ENCODE measurements around the gene SLC38A1. TPM values are rescaled to one million over a fixed set of nuclear protein-coding genes. Genes with fewer than 3 reads are reported as not detected.

SLC38A1 gene
- polyA plus RNA-seq, 1 of the 3 experiments (the other 2 are of a cell fraction) = 20.7 TPM

DNA sequence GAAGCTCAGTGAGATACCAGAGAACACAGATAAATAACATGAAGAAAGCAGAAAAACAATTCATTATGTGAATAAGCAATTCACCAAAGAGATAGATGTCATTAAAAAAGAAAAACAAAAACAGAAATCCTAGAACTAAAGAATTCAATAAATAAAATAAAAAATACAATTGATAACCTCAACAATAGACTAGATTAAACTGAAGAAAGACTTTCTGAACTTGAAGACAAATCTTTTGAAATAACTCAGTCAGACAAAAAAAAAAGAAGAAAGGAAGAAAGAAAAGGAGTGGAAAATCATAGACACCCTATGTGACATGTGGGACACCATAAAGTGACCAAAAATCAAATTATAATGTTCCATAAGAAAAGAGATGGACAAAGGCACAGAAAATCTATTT lies 14.0 kb upstream of the SLC38A1 start:
- no peak overlapping the region for H3K4me3 ChIP-seq (ENCODE audit: low read depth in 2 of 2, low read length in 1 of 2)
- H3K36me3 ChIP-seq (replicated peaks in 1 of 2; ENCODE audit: control insufficient read depth in 1 of 2, insufficient read depth in 2 of 2, low read length in 1 of 2) = no peaks in the 10 kb centered on the region
- H3F3A ChIP-seq (replicated peaks; ENCODE audit: insufficient read depth) = no peaks in the 10 kb centered on the region
- POLR2A ChIA-PET = no interaction called here
- no peak overlapping the region for H2AFZ ChIP-seq (ENCODE audit: low read depth)
- no peaks in the 10 kb centered on the region for H3K79me2 ChIP-seq (ENCODE audit: insufficient read depth)
- H3K4me1 ChIP-seq (ENCODE audit: control insufficient read depth in 1 of 2, insufficient read depth in 2 of 2, low read depth in 1 of 2, low read length in 1 of 2) = no peaks in the 10 kb centered on the region
- H3K9ac ChIP-seq = no peak overlapping the region
- DNase-seq = no peak
- no peaks in the 10 kb centered on the region for H4K20me1 ChIP-seq (ENCODE audit: insufficient read depth)
- CTCF ChIA-PET = interaction anchor here (1.2 kb wide), 1 partner anchor 79 kb away, joined by 3 read pairs; no protein-coding TSS in a partner anchor
- H3K9me3 ChIP-seq = peaks cover 9% of the 10 kb centered on the region; the same call in 1 of the 2 replicates
- TF ChIP-seq TCF12 (IDR thresholded peaks at IDR 0.05) = no peak
- TF ChIP-seq IRF3 (IDR thresholded peaks at IDR 0.05; ENCODE audit: low read depth, low read length) = no peak
- TF ChIP-seq, protein P1, sequence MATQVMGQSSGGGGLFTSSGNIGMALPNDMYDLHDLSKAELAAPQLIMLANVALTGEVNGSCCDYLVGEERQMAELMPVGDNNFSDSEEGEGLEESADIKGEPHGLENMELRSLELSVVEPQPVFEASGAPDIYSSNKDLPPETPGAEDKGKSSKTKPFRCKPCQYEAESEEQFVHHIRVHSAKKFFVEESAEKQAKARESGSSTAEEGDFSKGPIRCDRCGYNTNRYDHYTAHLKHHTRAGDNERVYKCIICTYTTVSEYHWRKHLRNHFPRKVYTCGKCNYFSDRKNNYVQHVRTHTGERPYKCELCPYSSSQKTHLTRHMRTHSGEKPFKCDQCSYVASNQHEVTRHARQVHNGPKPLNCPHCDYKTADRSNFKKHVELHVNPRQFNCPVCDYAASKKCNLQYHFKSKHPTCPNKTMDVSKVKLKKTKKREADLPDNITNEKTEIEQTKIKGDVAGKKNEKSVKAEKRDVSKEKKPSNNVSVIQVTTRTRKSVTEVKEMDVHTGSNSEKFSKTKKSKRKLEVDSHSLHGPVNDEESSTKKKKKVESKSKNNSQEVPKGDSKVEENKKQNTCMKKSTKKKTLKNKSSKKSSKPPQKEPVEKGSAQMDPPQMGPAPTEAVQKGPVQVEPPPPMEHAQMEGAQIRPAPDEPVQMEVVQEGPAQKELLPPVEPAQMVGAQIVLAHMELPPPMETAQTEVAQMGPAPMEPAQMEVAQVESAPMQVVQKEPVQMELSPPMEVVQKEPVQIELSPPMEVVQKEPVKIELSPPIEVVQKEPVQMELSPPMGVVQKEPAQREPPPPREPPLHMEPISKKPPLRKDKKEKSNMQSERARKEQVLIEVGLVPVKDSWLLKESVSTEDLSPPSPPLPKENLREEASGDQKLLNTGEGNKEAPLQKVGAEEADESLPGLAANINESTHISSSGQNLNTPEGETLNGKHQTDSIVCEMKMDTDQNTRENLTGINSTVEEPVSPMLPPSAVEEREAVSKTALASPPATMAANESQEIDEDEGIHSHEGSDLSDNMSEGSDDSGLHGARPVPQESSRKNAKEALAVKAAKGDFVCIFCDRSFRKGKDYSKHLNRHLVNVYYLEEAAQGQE (IDR thresholded peaks at IDR 0.05; ENCODE audit: low read depth, low read length) = no peak
- no peak for TF ChIP-seq MEF2A (IDR thresholded peaks at IDR 0.05; ENCODE audit: borderline replicate concordance, low read depth)
- no peak for TF ChIP-seq CTCF (IDR thresholded peaks at IDR 0.05)
- no peak for TF ChIP-seq ZBTB33 (IDR thresholded peaks at IDR 0.05; ENCODE audit: borderline replicate concordance, low read depth)
- no peak for TF ChIP-seq TEAD4 (IDR thresholded peaks at IDR 0.05; ENCODE audit: borderline replicate concordance, insufficient read depth)
- TF ChIP-seq EP300 (IDR thresholded peaks at IDR 0.05; ENCODE audit: borderline replicate concordance in 1 of 2, low read depth in 1 of 2, low read length in 1 of 2) = no peak
- TF ChIP-seq, protein P2, sequence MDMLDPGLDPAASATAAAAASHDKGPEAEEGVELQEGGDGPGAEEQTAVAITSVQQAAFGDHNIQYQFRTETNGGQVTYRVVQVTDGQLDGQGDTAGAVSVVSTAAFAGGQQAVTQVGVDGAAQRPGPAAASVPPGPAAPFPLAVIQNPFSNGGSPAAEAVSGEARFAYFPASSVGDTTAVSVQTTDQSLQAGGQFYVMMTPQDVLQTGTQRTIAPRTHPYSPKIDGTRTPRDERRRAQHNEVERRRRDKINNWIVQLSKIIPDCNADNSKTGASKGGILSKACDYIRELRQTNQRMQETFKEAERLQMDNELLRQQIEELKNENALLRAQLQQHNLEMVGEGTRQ (IDR thresholded peaks at IDR 0.05; ENCODE audit: borderline replicate concordance, low read depth, low read length) = no peak
- TF ChIP-seq GABPA (IDR thresholded peaks at IDR 0.05; ENCODE audit: low read depth) = no peak
- no peaks in the 10 kb centered on the region for H3K27me3 ChIP-seq (ENCODE audit: insufficient read depth)
- no peak overlapping the region for H3K4me2 ChIP-seq
- H3K9me2 ChIP-seq = no peaks in the 10 kb centered on the region
- H3K27ac ChIP-seq (ENCODE audit: low read depth in 2 of 2, low read length in 1 of 2) = no peak overlapping the region

Data from SK-N-SH (cell line).